ENCODE results near the gene ZNF335.

Gene ZNF335

GRCh38 chr20:45971675-45972499, at the start of gene ZNF335:
Gene ZNF335 (minus strand): TSS chr20:45972203. CDS start chr20:45971410, 793 bp downstream.
- DNase-seq (ENCODE audit: low spot score) (peak; percentile 100), ATAC-seq (ENCODE audit: low read depth) (peak; percentile 71)
- H3K4me1 ChIP-seq (ENCODE audit: insufficient read depth, poor library complexity, severe bottlenecking): peaks cover 12% of the 10 kb centered on the region
- peak; percentile 23 for TF ChIP-seq CTCF (IDR thresholded peaks at IDR 0.05; ENCODE audit: poor library complexity, severe bottlenecking)
- H3K27ac ChIP-seq (ENCODE audit: poor library complexity, severe bottlenecking): peak within 1 kb of the TSS; percentile 94
- peaks cover 31% of the 10 kb centered on the region for H3K36me3 ChIP-seq (ENCODE audit: low read depth)
- H3K9me3 ChIP-seq (ENCODE audit: severe bottlenecking): no peaks in the 10 kb centered on the region
- no peaks in the 10 kb centered on the region for H3K27me3 ChIP-seq (ENCODE audit: insufficient read depth, poor library complexity, severe bottlenecking)
- H3K4me3 ChIP-seq (ENCODE audit: severe bottlenecking): peak within 1 kb of the TSS; percentile 65

- DNase-seq (ENCODE audit: low spot score) (no peak), ATAC-seq (ENCODE audit: low read depth) (no peak)
- TF ChIP-seq CTCF (IDR thresholded peaks at IDR 0.05; ENCODE audit: poor library complexity, severe bottlenecking): no peak
- Histone ChIP-seq H3K27ac (ENCODE audit: poor library complexity, severe bottlenecking) (no peak overlapping the region), H3K4me1 (ENCODE audit: insufficient read depth, poor library complexity, severe bottlenecking) (peaks cover 7% of the 10 kb centered on the region), H3K27me3 (ENCODE audit: insufficient read depth, poor library complexity, severe bottlenecking) (no peaks in the 10 kb centered on the region), H3K36me3 (ENCODE audit: low read depth) (no peaks in the 10 kb centered on the region), H3K9me3 (ENCODE audit: severe bottlenecking) (no peaks in the 10 kb centered on the region), H3K4me3 (ENCODE audit: severe bottlenecking) (no peak overlapping the region)
Observed at GRCh38 chr20:46020555-46020954, 48.6 kb upstream of the ZNF335 start.

GRCh38 chr20:46018611-46019010, 46.6 kb upstream of the ZNF335 start:
- Histone ChIP-seq H3K27ac (ENCODE audit: poor library complexity, severe bottlenecking) (no peak overlapping the region), H3K4me3 (ENCODE audit: severe bottlenecking) (no peak overlapping the region), H3K27me3 (ENCODE audit: insufficient read depth, poor library complexity, severe bottlenecking) (no peaks in the 10 kb centered on the region), H3K9me3 (ENCODE audit: severe bottlenecking) (no peaks in the 10 kb centered on the region), H3K4me1 (ENCODE audit: insufficient read depth, poor library complexity, severe bottlenecking) (peaks cover 7% of the 10 kb centered on the region), H3K36me3 (ENCODE audit: low read depth) (no peaks in the 10 kb centered on the region)
- DNase-seq (ENCODE audit: low spot score) (no peak), ATAC-seq (ENCODE audit: low read depth) (no peak)
- no peak for TF ChIP-seq CTCF (IDR thresholded peaks at IDR 0.05; ENCODE audit: poor library complexity, severe bottlenecking)

- Histone ChIP-seq H3K9me3 (ENCODE audit: severe bottlenecking) (no peaks in the 10 kb centered on the region), H3K27ac (ENCODE audit: poor library complexity, severe bottlenecking) (no peak overlapping the region), H3K4me1 (ENCODE audit: insufficient read depth, poor library complexity, severe bottlenecking) (peaks cover 7% of the 10 kb centered on the region), H3K36me3 (ENCODE audit: low read depth) (no peaks in the 10 kb centered on the region), H3K27me3 (ENCODE audit: insufficient read depth, poor library complexity, severe bottlenecking) (no peaks in the 10 kb centered on the region), H3K4me3 (ENCODE audit: severe bottlenecking) (no peak overlapping the region)
- TF ChIP-seq CTCF (IDR thresholded peaks at IDR 0.05; ENCODE audit: poor library complexity, severe bottlenecking): no peak
- ATAC-seq (ENCODE audit: low read depth): no peak
- DNase-seq (ENCODE audit: low spot score): no peak
Observed at GRCh38 chr20:46018112-46018511, 46.1 kb upstream of the ZNF335 start.

- no peak for DNase-seq (ENCODE audit: low spot score)
- TF ChIP-seq CTCF (IDR thresholded peaks at IDR 0.05; ENCODE audit: poor library complexity, severe bottlenecking): no peak
- H3K4me1 ChIP-seq (ENCODE audit: insufficient read depth, poor library complexity, severe bottlenecking): peaks cover 4% of the 10 kb centered on the region
- no peak overlapping the region for H3K4me3 ChIP-seq (ENCODE audit: severe bottlenecking)
- no peaks in the 10 kb centered on the region for H3K9me3 ChIP-seq (ENCODE audit: severe bottlenecking)
- ATAC-seq (ENCODE audit: low read depth): no peak
- H3K27ac ChIP-seq (ENCODE audit: poor library complexity, severe bottlenecking): no peak overlapping the region
- H3K36me3 ChIP-seq (ENCODE audit: low read depth): no peaks in the 10 kb centered on the region
- H3K27me3 ChIP-seq (ENCODE audit: insufficient read depth, poor library complexity, severe bottlenecking): no peaks in the 10 kb centered on the region
Observed at GRCh38 chr20:46017272-46017671, 45.3 kb upstream of the ZNF335 start.

Data from RWPE2 (cell line).